GM21390 (cell line): Measurements from ENCODE around the gene ZNF423.
"Not testable (repeated sequence)": the region's sequence is repeated elsewhere in the genome, so short reads cannot be mapped to it uniquely, and the experiment has no call there.

Source experiments
- ATAC-seq: cut with Tn5 transposase; IDR thresholded peaks from one replicate; pipeline ENCODE4 v1.9.1; 2021; ENCODE audit not compliant: unreplicated experiment

ZNF423 gene

DNA sequence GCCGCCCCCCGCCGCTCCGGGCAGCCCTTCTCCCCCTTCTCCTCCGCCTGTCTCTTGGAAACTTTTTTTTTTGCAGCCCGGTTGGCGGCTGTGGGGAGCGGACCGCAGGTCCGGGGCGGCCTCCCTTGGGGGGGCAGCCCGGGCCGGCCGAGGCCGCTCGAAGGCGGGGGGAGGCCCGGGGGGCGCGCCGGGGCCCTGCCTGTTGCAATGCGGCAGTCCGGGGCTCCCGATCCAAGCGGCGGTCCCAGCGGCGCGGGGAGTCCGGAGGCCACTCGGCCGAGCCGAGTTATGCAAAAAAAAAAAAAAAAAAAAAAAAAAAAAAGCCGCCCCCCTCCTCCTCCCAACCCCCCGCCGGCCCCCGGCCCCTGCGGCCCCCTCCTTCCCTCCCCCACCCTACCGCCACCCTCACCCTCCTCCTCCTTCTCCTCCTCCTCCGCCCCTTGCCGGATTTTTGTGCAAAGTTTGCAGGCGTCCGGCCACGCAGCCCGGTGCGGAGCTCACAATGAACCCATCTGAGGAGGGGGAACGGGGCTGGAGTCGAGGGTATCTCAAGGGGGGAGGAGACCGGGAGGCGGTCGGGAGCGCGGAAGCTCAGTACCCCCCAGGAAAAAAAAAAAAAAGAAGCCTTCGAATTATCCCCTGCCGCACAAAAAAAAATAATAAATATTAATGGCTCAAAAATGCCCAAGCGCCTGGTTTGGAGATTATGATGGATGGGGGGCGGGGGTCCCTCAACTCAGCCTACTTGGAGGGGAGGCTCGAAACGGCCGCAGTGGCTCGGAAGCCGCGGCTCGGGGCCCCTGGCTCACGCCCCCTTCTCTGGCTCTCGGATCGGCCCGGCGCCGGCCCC is at the start of gene ZNF423:
TSS of gene ZNF423 (minus strand) at position 291 of the 850 bp plus-strand sequence. CDS start 338 bp downstream, outside the sequence.
- ATAC-seq = no peak

DNA sequence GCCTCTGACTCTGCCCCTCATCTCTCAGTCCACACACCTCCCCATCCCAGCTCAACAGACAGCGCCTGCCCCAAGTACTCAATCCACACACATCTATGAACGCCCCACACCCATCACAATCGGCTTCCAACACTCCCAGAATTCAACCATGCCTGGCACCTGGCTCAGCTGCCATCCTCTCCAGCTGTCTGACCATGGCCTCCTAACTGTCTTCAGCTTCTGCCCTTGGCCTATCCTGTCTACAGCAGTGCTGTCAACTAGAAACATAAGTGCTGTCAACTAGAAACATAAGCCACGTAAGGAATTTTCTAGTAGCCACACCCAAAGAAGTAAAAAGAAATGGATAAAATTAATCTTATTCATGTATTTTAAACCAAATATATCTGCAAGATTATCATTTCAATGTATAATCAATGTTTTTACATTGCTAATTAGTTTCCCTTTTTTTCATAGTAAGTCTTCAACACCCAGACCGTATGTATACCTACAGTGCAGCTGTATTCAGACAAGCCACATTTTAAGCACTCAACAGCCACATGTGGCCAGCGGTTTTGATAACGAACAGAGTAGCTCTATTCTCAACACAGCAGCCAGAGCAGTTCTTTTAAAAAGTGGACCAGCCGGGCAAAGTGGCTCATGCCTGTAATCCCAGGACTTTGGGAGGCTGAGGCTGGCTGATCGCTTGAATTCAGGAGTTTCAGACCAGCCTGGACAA is 48.6 kb upstream of the ZNF423 start:
- no peak for ATAC-seq

DNA sequence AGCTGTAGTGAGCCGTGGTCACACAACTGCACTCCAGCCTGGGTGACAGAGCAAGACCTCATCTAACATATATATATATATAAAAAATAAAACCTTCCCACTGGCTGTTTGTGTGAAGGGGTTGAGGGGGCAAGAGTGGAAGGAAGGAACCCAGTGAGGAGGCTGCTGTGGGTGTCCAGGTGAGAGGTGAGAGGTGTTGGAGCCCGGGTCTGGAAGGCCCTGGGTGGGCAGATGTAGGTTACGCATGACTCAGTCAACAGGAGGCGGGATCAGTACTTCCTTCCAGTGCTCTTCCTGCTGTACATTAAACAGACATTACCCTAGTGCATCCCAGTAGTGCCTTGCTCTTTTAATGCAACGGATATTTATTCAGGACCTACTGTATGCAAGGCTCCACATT is 47.0 kb upstream of the ZNF423 start:
- ATAC-seq = no peak

DNA sequence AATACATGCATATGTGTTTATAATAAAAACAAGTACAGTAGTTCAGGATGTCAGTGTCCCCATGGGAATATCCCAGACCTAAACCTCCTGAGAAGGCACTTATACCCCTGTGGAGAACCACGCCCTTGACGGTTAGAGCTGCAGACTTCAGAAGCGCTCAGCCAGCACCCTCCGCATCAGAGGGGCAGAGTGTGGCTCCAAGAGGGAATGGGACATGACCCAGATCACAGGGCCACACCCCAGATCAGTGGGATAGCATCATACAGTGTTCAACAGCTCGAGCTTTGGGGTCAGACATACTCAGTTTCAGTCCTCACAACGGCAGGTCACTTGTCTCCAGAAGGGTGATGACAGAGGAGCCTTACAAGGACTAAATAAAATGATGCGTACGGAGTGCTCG is 45.8 kb upstream of the ZNF423 start:
- no peak for ATAC-seq

DNA sequence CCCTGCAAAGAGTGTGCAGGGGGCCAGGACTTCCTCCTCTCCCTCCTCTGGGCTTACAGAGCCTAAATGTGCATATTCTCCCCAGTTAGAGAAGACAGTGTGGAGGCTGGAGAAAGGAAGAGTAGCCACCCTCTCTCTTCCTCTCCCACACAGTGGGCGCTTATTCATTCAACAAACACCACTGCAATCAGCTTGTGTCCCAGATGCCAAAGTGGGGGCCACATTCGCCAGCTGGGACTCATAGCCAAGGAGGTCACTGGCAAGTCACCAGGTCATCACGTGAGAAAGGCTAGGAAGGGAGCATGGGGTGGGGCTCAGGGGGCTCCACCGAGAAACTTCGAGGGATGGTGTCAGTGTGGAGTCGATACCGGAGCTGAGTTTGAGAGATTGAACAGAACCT is 45.0 kb upstream of the ZNF423 start:
- no peak for ATAC-seq

DNA sequence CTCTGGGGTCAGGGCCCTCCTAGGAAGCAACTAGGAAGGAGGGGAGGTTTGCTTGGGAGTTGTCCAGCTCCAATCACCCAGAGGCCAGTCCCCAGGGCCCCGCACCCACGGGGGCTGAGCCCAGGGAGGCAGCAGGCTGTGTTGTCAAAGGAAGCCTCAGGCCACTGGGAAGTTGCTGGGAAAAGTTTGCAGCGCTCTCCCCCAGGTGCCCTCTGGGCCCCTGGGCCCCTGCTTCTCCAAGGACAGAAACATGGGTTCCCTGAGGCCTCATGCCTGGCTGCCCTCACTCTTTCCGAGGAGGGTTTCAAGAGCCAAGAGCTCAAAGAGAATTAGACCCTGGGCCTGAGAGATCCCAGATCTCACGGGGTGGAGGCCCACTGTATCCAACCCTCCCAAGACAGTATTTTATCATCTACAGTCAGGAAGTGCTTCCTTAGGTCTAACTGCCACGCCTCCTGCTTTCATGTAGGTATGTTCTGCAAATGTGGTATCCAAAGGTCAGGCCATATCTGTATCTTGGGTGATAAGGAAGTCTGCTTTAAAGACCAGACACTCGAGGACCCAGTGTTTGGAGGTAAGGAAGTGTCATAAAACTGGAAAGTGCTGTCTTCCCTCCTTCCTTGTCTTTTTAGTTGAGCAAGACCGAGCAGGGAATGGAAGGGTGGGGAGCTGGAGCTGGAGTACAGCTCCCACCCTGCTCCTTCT is 44.2 kb upstream of the ZNF423 start:
- no peak for ATAC-seq

DNA sequence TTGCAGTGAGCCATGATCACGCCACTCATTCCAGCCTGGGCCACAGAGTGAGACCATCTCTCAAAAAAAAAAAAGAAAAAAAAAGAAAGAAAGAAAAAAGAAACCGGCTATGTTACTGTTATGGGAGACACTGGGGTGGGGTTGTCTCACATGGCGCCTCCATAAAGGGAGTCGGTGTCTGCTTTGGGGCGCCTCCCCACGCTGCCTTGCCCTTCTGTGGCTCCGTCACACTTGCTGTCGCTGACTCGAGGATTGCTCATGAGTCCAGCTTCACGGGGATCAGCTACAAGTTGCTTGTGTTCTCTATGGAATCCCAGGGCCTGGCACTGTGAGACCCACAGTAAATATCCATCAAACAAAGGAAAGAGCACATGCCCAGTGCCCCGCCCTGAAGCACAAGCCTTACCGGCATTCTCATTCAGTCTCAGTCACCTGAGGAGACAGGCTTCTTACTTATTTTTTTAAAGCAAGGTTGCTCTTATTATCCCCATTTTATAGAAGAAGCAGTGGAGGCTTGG is 40.6 kb upstream of the ZNF423 start:
- ATAC-seq = no peak

DNA sequence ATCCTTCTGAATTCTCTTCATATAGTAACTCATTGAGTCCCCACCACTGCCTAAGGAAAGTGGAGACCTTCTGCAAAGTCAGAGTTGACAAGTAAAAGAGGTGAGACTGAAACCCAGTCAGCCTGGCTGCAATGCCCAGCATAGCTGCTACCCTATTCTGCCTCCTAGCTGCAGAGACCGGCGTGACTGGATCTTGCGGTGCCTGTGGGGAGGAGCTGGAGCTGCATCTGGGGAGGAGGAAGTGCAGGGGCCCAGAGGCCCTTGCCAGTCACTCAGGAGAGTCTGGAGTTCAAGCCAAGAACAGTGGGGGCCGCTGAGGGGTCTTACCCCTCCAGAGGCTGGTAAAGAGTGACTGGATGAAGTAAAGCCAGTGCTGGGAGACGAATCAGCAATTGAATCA is 35.0 kb upstream of the ZNF423 start:
- ATAC-seq = no peak

DNA sequence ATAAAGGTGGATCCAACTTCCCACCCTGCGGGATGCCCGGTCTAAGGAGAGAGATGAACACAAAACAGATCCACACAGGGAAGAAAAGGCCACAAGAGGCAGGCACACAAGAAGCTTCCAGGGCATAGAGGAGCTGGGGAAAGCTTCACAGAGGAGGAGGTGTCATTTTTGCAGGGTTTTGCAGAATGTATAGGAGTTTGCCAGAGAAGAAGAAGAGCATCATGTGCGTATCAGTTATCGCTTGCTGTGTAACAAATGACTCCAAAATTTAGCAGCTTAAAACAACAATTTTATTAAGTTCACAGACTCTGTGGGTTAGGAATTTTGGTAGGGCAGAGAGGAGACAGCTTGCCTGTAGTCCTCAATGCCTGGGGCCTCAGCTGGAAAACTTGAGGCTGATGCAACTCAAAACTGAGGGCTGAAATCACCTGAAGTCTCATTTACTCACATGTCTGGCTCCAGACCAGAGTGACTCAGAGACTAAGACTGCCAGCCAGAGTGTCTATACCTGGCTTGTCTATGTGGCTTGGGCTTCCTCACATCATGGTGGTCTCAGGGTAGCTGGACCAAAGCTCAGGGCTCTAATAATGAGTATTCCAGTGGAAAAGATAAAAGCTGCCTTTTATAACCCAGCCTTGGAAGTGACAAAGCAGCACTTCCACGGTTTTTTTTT is 33.9 kb upstream of the ZNF423 start:
- no peak for ATAC-seq

DNA sequence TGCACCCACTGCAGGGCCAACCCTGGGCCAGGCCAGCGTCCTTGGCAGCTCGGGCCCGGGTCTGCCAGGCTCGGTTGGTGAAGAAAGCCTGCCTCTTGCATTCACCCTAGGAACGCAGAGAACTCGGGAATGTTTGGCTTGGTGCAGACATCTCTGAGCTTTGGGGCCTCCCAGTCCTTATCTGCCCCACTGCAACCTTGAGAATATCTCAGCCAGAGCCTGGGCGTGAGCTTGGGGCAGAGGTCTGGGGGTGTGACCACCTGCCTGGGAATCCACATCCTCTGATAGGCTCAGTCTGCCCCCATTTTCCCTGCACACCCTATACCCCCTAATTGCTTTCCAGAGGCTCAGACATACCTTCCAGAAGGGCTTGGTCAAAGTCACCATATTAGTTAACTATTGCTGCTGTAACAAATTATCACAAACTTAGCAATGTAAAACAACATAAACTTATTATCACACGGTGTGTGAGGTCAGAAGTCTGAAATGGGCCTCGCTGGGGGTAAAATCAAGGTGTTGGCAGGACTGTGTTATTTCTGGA is 30.7 kb upstream of the ZNF423 start:
- ATAC-seq = no peak

DNA sequence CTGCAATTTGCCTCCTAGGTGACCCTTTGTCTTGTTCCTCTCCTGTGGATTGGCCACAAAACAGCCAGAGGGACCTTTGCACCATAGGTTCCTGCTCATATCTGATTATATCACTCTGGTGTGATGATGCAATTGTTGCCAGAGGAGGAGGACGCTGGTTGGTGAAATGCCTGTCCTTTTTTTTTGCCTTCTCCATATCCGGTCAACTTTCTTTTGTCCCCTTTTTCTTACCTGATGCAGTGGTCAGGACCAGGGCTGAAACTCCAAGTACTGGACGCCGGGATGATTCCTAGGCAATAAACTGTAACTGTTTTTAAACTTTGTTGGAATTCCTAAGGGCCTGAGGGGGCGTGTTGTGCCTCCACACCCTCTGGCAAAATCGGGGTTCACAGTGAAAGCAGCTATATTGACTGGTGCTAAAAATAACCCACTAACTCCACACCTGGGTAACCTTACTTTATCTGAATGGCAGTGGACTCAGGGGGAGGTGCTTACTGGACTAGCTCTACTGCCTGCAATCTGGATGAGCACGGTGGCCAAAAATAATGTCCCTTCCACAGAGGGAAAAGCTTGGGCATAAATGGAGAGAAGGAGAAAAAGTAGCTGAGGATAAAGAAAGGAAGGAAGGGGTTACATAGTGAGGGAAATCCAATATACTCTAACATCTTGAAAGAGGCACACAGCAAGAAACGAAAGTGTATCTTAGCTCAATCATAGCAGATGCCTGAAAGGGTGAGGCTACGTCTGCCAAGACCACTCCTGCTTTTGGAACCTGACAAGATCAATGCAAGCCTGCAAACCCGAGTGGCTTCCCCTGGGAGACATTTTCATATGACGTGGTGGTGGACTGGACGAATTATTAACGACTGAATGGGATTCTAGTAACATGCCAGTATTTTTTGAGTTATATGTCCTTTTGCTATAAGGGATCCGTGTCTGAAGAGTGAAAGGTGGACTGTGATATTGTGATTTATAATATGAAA is 28.4 kb upstream of the ZNF423 start:
- ATAC-seq = no peak

DNA sequence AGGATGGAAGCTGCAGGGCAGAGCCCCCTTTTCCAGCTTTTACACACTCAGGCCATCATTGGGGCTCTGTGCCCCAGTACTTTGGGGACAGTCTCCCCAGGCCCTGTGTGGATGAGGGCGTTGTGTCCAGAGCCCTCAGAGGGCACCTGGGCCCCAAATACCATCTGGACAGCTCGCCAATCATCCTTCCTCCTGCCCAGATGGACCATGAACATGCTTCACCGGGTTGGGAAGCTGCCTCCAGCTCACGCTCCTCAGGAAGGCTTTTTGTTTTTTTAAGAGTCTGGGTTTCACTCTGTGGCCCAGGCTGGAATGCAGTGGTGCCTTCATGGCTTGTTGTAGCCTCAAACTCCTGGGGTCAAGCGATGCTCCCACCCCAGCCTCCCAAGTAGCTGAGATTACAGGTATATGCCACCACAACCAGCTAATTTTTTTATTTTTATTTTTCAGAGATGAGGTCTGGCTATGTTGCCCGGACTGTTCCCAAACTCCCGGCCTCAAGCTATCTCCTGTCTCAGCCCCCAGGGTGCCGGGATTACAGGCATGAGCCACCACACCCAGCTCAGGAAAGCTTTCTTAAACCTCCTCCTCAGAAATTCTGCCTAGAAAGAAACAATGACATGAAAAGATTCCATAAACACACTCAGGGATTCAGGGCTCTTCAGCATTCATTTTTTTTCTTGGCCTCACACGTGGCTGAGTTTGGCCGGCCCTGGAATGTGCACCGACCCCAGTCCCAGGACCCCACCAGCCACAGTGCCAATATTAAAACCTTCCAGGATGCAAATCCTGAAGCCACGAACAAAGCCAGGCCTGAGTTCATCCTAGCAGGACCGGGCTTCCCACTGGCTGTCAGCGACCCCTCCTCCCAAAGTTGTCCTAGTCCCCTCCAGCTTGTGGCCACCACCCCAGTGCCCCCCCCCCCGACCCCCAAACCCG is 27.4 kb upstream of the ZNF423 start:
- no peak for ATAC-seq

DNA sequence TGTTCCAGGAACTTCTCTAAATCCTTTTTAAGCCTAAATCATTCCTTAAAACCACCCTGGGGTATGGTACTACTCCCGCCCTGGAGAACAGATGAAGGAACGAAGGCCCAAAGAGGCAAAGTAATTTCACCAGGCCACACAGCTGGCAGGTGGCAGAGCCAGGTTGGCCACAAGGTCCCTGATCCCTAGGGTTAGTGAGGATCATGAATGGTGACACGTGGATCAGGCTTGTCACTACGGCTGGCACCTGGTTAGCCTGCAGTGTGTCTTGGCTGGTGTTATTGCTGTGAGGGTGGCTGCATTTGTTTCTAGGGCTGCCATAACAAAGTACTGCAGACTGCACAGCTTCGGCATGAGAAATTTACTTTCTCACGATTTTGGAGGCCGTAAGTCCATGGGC is 26.0 kb upstream of the ZNF423 start:
- ATAC-seq = no peak

DNA sequence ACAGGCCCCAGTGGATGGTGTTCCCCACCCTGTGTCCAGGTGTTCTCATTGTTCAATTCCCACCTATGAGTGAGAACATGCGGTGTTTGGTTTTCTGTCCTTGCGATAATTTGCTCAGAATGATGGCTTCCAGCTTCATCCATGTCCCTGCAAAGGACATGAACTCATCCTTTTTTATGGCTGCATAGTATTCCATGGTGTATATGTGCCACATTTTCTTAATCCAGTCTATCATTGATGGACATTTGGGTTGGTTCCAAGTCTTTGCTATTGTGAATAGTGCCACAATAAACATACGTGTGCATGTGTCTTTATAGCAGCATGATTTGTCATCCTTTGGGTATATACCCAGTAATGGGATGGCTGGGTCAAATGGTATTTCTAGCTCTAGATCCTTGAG is 22.6 kb upstream of the ZNF423 start:
- not testable (repeated sequence) for ATAC-seq

DNA sequence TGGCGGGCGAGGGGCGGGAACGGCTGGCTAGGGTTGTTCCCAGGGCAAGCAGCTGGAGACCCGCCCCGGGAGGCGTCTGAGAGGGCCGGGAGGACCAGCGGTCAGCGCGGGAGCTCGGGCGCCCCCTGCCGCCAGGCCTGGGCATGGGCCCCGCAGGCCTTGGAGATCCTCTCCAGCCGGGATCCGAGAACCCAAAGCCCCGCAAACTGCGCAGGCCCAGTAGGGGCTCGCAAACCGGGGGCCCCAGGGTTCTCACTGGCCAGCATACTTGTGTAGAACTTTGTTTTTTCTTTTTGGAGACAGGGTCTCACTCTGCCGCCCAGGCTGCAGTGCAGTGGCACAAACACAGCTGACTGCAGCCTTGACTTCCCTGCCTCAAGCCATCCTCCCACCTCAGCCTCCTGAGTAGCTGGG is 20.8 kb upstream of the ZNF423 start:
- ATAC-seq = no peak

DNA sequence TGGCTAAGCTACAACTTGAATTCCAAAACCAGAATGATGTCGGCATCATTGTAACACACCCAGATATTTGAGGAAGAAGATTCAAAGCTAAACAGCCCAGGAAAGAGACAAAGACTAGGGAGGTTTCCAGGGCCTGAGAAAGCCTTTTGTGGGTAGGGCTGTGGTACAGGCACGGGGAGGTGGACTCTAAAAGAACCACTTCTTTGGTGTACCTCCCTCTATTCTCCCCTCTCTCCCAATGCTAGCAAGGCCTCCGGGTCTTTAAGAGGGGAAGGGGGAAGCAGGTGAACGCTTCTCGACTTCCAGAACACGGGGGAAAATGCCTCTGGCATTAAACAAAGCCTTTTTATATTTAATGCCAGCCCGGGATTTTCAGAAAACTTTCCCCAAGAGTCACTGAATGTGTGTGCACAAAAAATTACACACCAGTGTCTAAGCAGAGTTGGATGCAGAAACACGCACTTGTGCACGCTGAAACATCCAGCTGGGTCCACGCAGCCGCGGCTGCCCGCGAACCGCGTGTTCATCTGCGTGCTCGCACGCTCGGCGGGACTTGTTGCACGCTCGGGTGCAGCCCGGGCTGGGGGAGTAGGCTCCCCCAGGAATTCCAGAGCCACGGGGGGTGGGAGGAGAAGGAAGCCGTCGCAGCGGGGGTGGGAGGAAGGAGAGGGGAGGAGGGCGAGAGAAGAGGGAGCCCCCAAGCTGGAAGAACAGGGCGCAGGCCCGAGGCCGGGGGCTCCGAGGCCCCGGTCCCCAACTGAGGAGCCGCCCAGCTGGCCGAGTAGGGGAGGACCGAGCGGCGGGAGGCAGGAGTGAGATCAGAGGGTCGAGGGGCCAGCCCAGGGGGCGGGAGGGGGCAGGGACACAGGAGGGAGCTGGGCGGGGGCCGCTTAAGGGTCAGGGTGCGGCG is 20.1 kb upstream of the ZNF423 start:
- no peak for ATAC-seq

DNA sequence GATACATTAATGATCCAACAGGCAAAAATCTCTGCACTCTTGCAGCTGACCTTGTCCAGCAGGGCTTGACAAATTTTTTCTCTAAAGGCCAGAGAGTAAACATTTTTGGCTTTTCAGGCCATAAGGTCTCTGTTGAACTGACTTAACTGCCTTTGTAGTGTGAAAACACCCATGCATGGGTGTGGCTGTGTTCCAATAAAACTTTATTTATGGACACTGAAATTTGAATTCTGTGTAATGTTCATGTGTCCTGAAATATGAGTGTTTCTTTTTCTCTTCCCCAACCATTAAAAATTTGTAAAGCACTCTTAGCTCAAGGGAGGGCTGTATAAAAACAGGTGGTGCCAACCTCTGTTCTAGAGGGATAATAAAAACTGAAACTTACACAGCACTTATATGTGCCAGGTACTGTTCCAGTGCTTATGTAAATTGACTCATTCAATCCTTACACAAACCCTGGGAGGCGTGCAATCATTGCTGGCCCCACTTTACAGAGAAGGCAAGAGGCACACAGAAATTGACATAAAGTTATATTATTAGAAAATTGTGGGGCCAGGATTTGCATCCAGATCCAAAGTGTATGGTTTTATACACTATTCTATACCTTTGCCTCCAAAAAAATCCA is 18.8 kb upstream of the ZNF423 start:
- ATAC-seq = no peak
